OCI-LY3 (cell line): Measurements from ENCODE around the gene BOLL.
"Not testable (repeated sequence)": the region's sequence is repeated elsewhere in the genome, so short reads cannot be mapped to it uniquely, and the experiment has no call there.

Experiments used
- H2AFZ ChIP-seq: fragments of 200-600, 300-600 bp; shearing (Covaris generic); 2 replicates; pipeline ENCODE4 v1.6.0; 2014; ENCODE audit warnings: antibody characterized with exemption, low read depth, low read length
- H3K27ac ChIP-seq: fragments of 200-600, 300-600 bp; sonication (generic); 2 replicates; pipeline ENCODE4 v1.5.1; 2014; ENCODE audit warnings: mild to moderate bottlenecking, low read length, moderate library complexity, mixed read lengths
- H3K27me3 ChIP-seq: fragments of 200-600, 300-600 bp; sonication (generic); 2 replicates; pipeline ENCODE4 v1.6.1; 2014; ENCODE audit warnings: low read depth, low read length, mixed read lengths
- H3K36me3 ChIP-seq: fragments of 200-600, 300-600 bp; sonication (generic); replicated peaks from 2 replicates; pipeline ENCODE3; 2014; ENCODE audit warnings: low read depth, low read length, mixed read lengths
- H3K4me1 ChIP-seq: fragments of 300-600, 200-600 bp; sonication (generic); 2 replicates; pipeline ENCODE4 v1.6.1; 2014; ENCODE audit warnings: low read length, mixed read lengths
- H3K4me2 ChIP-seq: fragments of 200-600, 300-600 bp; sonication (generic); 2 replicates; pipeline ENCODE4 v1.6.1; 2014; ENCODE audit warnings: low read length, mixed read lengths
- H3K4me3 ChIP-seq: fragments of 300-600, 200-600 bp; sonication (generic); 2 replicates; pipeline ENCODE4 v1.5.1; 2014; ENCODE audit warnings: antibody characterized with exemption, mild to moderate bottlenecking, low read length, moderate library complexity
- H3K79me2 ChIP-seq: fragments of 300-600, 200-600 bp; shearing (Covaris generic); 2 replicates; pipeline ENCODE4 v1.6.1; 2014; ENCODE audit warnings: mild to moderate bottlenecking, low read length, mixed read lengths
- H3K9ac ChIP-seq: fragments of 300-600, 200-600 bp; shearing (Covaris generic); 2 replicates; pipeline ENCODE4 v1.6.0; 2014; ENCODE audit warnings: mild to moderate bottlenecking, low read length, moderate library complexity
- H3K9me3 ChIP-seq: fragments of 200-600, 300-600 bp; shearing (Covaris generic); 2 replicates; pipeline ENCODE4 v1.6.1; 2014; ENCODE audit warnings: low read length, mixed read lengths; ENCODE audit not compliant: insufficient read depth
- H4K20me1 ChIP-seq: fragments of 200-600, 300-600 bp; sonication (generic); 2 replicates; pipeline ENCODE4 v1.6.1; 2016; ENCODE audit warnings: low read length, mixed read lengths; ENCODE audit not compliant: insufficient read depth
- EZH2phosphoT487 ChIP-seq: fragments of 200-600 bp; shearing (Covaris generic); IDR thresholded peaks from 2 replicates; pipeline ENCODE4 v1.6.1; 2018; ENCODE audit warnings: antibody characterized with exemption, mixed run types, low read depth
- TF ChIP-seq, protein P1 (sequence below): fragments of 200-600, 300-600 bp; sonication (generic); IDR thresholded peaks from 2 replicates; pipeline ENCODE4 v1.5.1; 2014; ENCODE audit warnings: antibody characterized with exemption, low read length, low read depth

The BOLL gene

DNA sequence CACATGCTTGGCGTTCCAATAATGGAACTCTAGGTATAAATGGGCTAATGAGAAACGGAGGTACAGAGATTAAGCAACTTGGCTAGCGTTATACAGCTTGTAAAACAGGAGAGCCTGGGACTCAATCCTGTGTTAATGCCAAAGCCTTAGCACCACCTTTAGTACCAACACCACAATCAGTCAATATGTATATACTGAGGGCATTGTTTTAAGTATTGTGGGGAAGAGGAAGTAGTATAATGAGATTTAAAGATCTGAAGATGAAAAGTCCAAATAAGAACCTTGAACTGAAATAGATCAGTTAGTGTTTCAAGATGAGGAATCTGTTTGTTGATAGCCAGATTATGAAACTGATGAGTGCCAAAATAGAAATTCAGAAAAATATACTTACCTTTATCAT, 71.8 kb downstream of the BOLL start:
- H4K20me1 ChIP-seq: peaks cover 25% of the 10 kb centered on the region
- no peaks in the 10 kb centered on the region for H3K27me3 ChIP-seq
- H3K4me1 ChIP-seq: peaks cover 26% of the 10 kb centered on the region
- H3K4me2 ChIP-seq: no peak overlapping the region
- no peak overlapping the region for H3K9ac ChIP-seq
- H3K36me3 ChIP-seq: peaks cover 17% of the 10 kb centered on the region
- peaks cover 48% of the 10 kb centered on the region for H3K79me2 ChIP-seq
- no peaks in the 10 kb centered on the region for H3K9me3 ChIP-seq
- TF ChIP-seq, protein P1, sequence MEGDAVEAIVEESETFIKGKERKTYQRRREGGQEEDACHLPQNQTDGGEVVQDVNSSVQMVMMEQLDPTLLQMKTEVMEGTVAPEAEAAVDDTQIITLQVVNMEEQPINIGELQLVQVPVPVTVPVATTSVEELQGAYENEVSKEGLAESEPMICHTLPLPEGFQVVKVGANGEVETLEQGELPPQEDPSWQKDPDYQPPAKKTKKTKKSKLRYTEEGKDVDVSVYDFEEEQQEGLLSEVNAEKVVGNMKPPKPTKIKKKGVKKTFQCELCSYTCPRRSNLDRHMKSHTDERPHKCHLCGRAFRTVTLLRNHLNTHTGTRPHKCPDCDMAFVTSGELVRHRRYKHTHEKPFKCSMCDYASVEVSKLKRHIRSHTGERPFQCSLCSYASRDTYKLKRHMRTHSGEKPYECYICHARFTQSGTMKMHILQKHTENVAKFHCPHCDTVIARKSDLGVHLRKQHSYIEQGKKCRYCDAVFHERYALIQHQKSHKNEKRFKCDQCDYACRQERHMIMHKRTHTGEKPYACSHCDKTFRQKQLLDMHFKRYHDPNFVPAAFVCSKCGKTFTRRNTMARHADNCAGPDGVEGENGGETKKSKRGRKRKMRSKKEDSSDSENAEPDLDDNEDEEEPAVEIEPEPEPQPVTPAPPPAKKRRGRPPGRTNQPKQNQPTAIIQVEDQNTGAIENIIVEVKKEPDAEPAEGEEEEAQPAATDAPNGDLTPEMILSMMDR: no peak
- TF ChIP-seq EZH2phosphoT487: no peak
- H3K27ac ChIP-seq: no peak overlapping the region
- no peak overlapping the region for H2AFZ ChIP-seq
- no peak overlapping the region for H3K4me3 ChIP-seq

DNA sequence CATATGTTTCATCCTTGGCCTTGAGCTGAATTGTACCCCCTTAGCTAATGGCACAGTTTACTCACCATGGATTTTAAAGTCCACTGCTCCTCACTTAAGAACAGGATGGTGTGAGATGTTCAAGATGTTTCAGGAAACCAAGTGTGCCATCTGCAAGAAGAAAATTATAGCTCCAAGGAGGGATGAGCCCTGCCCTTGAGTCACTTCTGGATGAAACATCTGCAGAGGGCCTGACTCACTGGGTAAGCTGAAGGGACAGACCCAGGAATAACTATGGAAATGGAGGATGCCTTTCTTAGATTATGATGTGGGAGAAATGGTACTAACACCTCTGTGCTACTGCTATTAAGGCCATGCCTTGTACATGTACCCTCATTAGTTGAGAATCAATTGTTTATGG, 73.5 kb downstream of the BOLL start:
- Histone ChIP-seq H3K4me2 (no peak overlapping the region), H3K36me3 (peaks cover 18% of the 10 kb centered on the region), H2AFZ (no peak overlapping the region), H3K79me2 (peaks cover 65% of the 10 kb centered on the region), H3K4me1 (peaks cover 38% of the 10 kb centered on the region), H3K9ac (no peak overlapping the region), H3K27me3 (no peaks in the 10 kb centered on the region), H4K20me1 (peaks cover 36% of the 10 kb centered on the region), H3K9me3 (no peaks in the 10 kb centered on the region), H3K4me3 (no peak overlapping the region), H3K27ac (no peak overlapping the region)
- TF ChIP-seq, protein P1: no peak
- no peak for TF ChIP-seq EZH2phosphoT487

DNA sequence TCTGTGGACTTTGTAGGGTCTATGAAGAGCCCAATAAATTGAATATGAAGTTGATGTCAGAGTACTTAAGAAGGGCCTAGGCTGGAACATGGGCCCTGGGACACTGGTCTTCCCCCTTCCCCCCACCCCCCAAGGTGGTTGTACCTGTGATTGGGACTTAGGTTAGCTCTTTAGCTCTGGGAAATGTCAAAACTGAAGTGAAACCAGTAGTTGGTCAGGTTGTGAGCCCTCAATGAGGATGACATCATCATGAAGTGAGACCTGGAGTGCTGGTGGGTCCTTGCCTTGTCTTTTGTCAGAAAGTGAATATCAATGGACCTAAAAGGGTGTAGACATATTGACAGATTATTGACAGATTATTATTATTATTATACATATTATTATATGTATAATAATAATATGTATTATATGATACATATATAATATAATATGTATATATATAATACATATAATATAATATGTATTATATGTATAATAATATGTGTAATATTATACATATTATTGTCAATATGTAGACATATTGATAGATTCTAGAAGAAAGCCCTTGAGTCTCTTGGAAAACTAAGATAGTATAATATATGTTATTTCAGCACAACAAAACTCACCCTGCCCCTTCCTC, 74.6 kb downstream of the BOLL start:
- Histone ChIP-seq H3K36me3 (peaks cover 18% of the 10 kb centered on the region), H3K4me3 (no peak overlapping the region), H3K9me3 (no peaks in the 10 kb centered on the region), H4K20me1 (peaks cover 37% of the 10 kb centered on the region), H3K27ac (no peak overlapping the region), H3K79me2 (peaks cover 73% of the 10 kb centered on the region), H3K4me2 (peak overlapping the region; percentile 29), H3K4me1 (peaks cover 38% of the 10 kb centered on the region), H3K27me3 (no peaks in the 10 kb centered on the region), H2AFZ (no peak overlapping the region), H3K9ac (no peak overlapping the region)
- TF ChIP-seq, protein P1: no peak
- TF ChIP-seq EZH2phosphoT487: no peak

DNA sequence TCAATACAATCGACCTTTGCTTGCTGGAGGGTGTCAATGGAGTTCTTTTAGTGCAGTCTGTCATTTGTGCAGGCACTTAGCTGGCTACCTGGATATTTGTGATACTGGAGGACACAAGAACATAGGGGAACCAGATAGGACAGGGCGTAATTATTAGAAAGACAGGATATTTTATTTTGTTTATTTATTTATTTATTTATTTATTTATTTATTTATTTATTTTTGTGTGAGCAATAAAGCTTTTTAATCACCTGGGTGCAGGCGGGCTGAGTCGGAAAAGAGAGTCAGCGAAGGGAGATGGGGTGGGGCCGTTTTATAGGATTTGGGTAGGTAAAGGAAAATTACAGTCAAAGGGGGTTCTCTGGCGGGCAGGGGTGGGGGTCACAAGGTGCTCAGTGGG, 76.0 kb downstream of the BOLL start:
- Histone ChIP-seq H3K79me2 (peaks cover 73% of the 10 kb centered on the region), H3K4me1 (peaks cover 39% of the 10 kb centered on the region), H3K36me3 (peaks cover 18% of the 10 kb centered on the region), H4K20me1 (peaks cover 37% of the 10 kb centered on the region)
- H3K9me3 ChIP-seq, H3K27ac ChIP-seq, H3K9ac ChIP-seq, H3K4me2 ChIP-seq, H3K27me3 ChIP-seq, H3K4me3 ChIP-seq, H2AFZ ChIP-seq: not testable (repeated sequence)
